GM19438 (cell line): Measurements from ENCODE around the gene PRR16.

Source experiments
- ATAC-seq: cut with Tn5 transposase; IDR thresholded peaks from one replicate; pipeline ENCODE4 v1.9.1; 2021; ENCODE audit warnings: low read depth; ENCODE audit not compliant: unreplicated experiment

The PRR16 gene

GRCh38 chr5:120512068-120512467, 48.0 kb downstream of the PRR16 start:
- no peak for ATAC-seq

- no peak for ATAC-seq
Observed at GRCh38 chr5:120512791-120513650, 48.9 kb downstream of the PRR16 start.

GRCh38 chr5:120516805-120517204, 52.7 kb downstream of the PRR16 start:
- no peak for ATAC-seq

- no peak for ATAC-seq
Observed at GRCh38 chr5:120517607-120518252, 53.6 kb downstream of the PRR16 start.

- no peak for ATAC-seq
Observed at GRCh38 chr5:120518581-120518980, 54.5 kb downstream of the PRR16 start.

- ATAC-seq: no peak
Observed at GRCh38 chr5:120527251-120527650, 63.2 kb downstream of the PRR16 start.

GRCh38 chr5:120528609-120529008, 64.5 kb downstream of the PRR16 start:
- no peak for ATAC-seq

- no peak for ATAC-seq
Observed at GRCh38 chr5:120529386-120529785, 65.3 kb downstream of the PRR16 start.

- ATAC-seq: no peak
Observed at GRCh38 chr5:120531215-120531614, 67.1 kb downstream of the PRR16 start.

GRCh38 chr5:120532835-120533234, 68.7 kb downstream of the PRR16 start:
- no peak for ATAC-seq

GRCh38 chr5:120533581-120533980, 69.5 kb downstream of the PRR16 start:
- no peak for ATAC-seq

GRCh38 chr5:120535900-120536299, 71.8 kb downstream of the PRR16 start:
- ATAC-seq: no peak

GRCh38 chr5:120538149-120538548, 74.0 kb downstream of the PRR16 start:
- ATAC-seq: no peak

GRCh38 chr5:120538644-120539043, 74.5 kb downstream of the PRR16 start:
- no peak for ATAC-seq

GRCh38 chr5:120539471-120539870, 75.4 kb downstream of the PRR16 start:
- ATAC-seq: no peak

- ATAC-seq: no peak
Observed at GRCh38 chr5:120540097-120540496, 76.0 kb downstream of the PRR16 start.

- ATAC-seq: no peak
Observed at GRCh38 chr5:120544043-120544442, 79.9 kb downstream of the PRR16 start.

- ATAC-seq: no peak
Observed at GRCh38 chr5:120545007-120545406, 80.9 kb downstream of the PRR16 start.

GRCh38 chr5:120545951-120546350, 81.9 kb downstream of the PRR16 start:
- ATAC-seq: no peak

GRCh38 chr5:120546922-120547321, 82.8 kb downstream of the PRR16 start:
- no peak for ATAC-seq

GRCh38 chr5:120550358-120550757, 86.3 kb downstream of the PRR16 start:
- ATAC-seq: no peak

- no peak for ATAC-seq
Observed at GRCh38 chr5:120552638-120553037, 88.5 kb downstream of the PRR16 start.
